GM23338 (cell line): ENCODE measurements around the gene MYO1D. TPM values are rescaled to one million over a fixed set of nuclear protein-coding genes. Genes with fewer than 3 reads are reported as not detected.

Experiments
- ATAC-seq: fragments of 200-7000 bp; cut with Tn5 transposase; 3 replicates; pipeline ENCODE4 v1.9.1; 2020
- DNase-seq: peaks from one replicate; pipeline ENCODE4 v3.0.0-alpha.2; 2015; ENCODE audit warnings: low spot score
- H2AFZ ChIP-seq: fragments of 200-600 bp; sonication (generic); 2 replicates; pipeline ENCODE4 v1.8.0; 2016; ENCODE audit warnings: antibody characterized with exemption, mild to moderate bottlenecking, moderate library complexity
- H3F3A ChIP-seq: fragments of 200-600 bp; sonication (generic); replicated peaks from 2 replicates; pipeline ENCODE4 v1.8.0; 2017; ENCODE audit warnings: antibody characterized with exemption, mixed run types, low read depth
- H3K27ac ChIP-seq: fragments of 200-600 bp; sonication (generic); 2 replicates; pipeline ENCODE4 v1.6.1; 2016; ENCODE audit warnings: low read depth
- H3K27me3 ChIP-seq: fragments of 200-600 bp; sonication (generic); 2 replicates; pipeline ENCODE4 v1.8.0; 2016; ENCODE audit warnings: mild to moderate bottlenecking, mixed run types, moderate library complexity; ENCODE audit not compliant: insufficient read depth
- H3K36me3 ChIP-seq: fragments of 200-600 bp; sonication (generic); 2 replicates; pipeline ENCODE4 v1.8.0; 2016; ENCODE audit warnings: mild to moderate bottlenecking; ENCODE audit not compliant: insufficient read depth
- H3K4me1 ChIP-seq: fragments of 200-600 bp; sonication (generic); 2 replicates; pipeline ENCODE4 v1.8.0; 2016; ENCODE audit warnings: mild to moderate bottlenecking, moderate library complexity; ENCODE audit not compliant: insufficient read depth
- H3K4me2 ChIP-seq: fragments of 200-600 bp; sonication (generic); 2 replicates; pipeline ENCODE4 v1.7.1; 2017; ENCODE audit warnings: mixed run types
- H3K4me3 ChIP-seq: fragments of 200-600 bp; sonication (generic); 2 replicates; pipeline ENCODE4 v1.6.1; 2016; ENCODE audit warnings: mixed run types
- H3K79me2 ChIP-seq: fragments of 200-600 bp; sonication (generic); replicated peaks from 2 replicates; pipeline ENCODE4 v1.8.0; 2017; ENCODE audit warnings: mild to moderate bottlenecking; ENCODE audit not compliant: insufficient read depth
- H3K9me2 ChIP-seq: fragments of 200-600 bp; sonication (generic); 2 replicates; pipeline ENCODE4 v1.8.0; 2017; ENCODE audit not compliant: insufficient read depth
- H4K20me1 ChIP-seq: fragments of 200-600 bp; sonication (generic); replicated peaks from 2 replicates; pipeline ENCODE4 v1.8.0; 2017; ENCODE audit warnings: mild to moderate bottlenecking; ENCODE audit not compliant: insufficient read depth
- H3K27ac Mint-ChIP-seq: 2 replicates; pipeline ENCODE4 v1.8.0; 2020; ENCODE audit warnings: inconsistent platforms, mild to moderate bottlenecking, moderate library complexity, mixed read lengths
- H3K27me3 Mint-ChIP-seq: 3 replicates; pipeline ENCODE4 v1.8.0; 2022; ENCODE audit warnings: low read depth, mild to moderate bottlenecking, moderate library complexity, mixed read lengths, inconsistent platforms; ENCODE audit not compliant: insufficient read depth, poor library complexity
- H3K36me3 Mint-ChIP-seq: 3 replicates; pipeline ENCODE4 v1.8.0; 2021; ENCODE audit warnings: low read depth, mild to moderate bottlenecking, inconsistent platforms, moderate library complexity, mixed read lengths
- H3K4me1 Mint-ChIP-seq: 3 replicates; pipeline ENCODE4 v1.8.0; 2020; ENCODE audit warnings: mild to moderate bottlenecking, inconsistent platforms, mixed read lengths
- H3K4me3 Mint-ChIP-seq: 3 replicates; pipeline ENCODE4 v1.8.0; 2021; ENCODE audit warnings: moderate library complexity, mild to moderate bottlenecking, inconsistent platforms, mixed read lengths
- H3K9me3 Mint-ChIP-seq: 3 replicates; pipeline ENCODE4 v1.8.0; 2020; ENCODE audit warnings: moderate library complexity, mild to moderate bottlenecking, inconsistent platforms, mixed read lengths
- EZH2 ChIP-seq: fragments of 200-600 bp; sonication (generic); IDR thresholded peaks from one replicate; pipeline ENCODE4 v1.8.0; 2017; ENCODE audit warnings: antibody characterized with exemption, mild to moderate bottlenecking, low read depth; ENCODE audit not compliant: unreplicated experiment
- POLR2AphosphoS5 ChIP-seq: IDR thresholded peaks from 2 replicates; pipeline ENCODE4 v1.6.1; 2016; ENCODE audit warnings: antibody characterized with exemption, low read depth
- REST ChIP-seq: IDR thresholded peaks from one replicate; pipeline ENCODE4 v1.6.1; 2018; ENCODE audit warnings: antibody characterized with exemption; ENCODE audit not compliant: unreplicated experiment
- STAT1 ChIP-seq: IDR thresholded peaks from one replicate; pipeline ENCODE4 v1.6.1; 2016; ENCODE audit warnings: antibody characterized with exemption; ENCODE audit not compliant: unreplicated experiment
- ZNF331 ChIP-seq: fragments of 250-450 bp; sonication (Bioruptor Pico); IDR thresholded peaks from 2 replicates; pipeline ENCODE4 v1.5.0; 2020; ENCODE audit warnings: low read depth, mild to moderate bottlenecking, moderate library complexity
- ZNF462 ChIP-seq: fragments of 250-450 bp; sonication (Bioruptor Pico); IDR thresholded peaks from 2 replicates; pipeline ENCODE4 v1.5.0; 2020; ENCODE audit warnings: mild to moderate bottlenecking, moderate library complexity
- polyA plus RNA-seq: library from polyadenylated mRNA; unstranded; fragments of >200 nt; fragmentation: Nextera tagmentation; extraction: Ambion mirVana; gene quantifications from 2 replicates; pipeline ENCODE4 v1.2.1, GENCODE V29; 2016
- total RNA-seq: library from RNA; depleted of rRNA; stranded (reverse); fragments of >200 nt; shearing (Covaris generic); gene quantifications from 2 replicates; pipeline ENCODE4 v1.2.3, GENCODE V29; 2014

Gene MYO1D
- total and polyA plus RNA-seq, 2 experiments from 2014 or later = 8.6 to 28.6 TPM

- Histone ChIP-seq H3K4me3 (no peak overlapping the region), H3K4me1 (no peaks in the 10 kb centered on the region)
Observed at GRCh38 chr17:32701871-32702270, 175.1 kb downstream of the MYO1D start.

More at GRCh38 chr17:32701871-32702270, 175.1 kb downstream of the MYO1D start:
- no peaks in the 10 kb centered on the region for H3K79me2 ChIP-seq
- no peak for ATAC-seq
- TF ChIP-seq ZNF331 = no peak
- TF ChIP-seq REST = no peak
- no peak for TF ChIP-seq STAT1
- TF ChIP-seq ZNF462 (CRISPR knock-in tag) = no peak
- no peak for TF ChIP-seq EZH2
- TF ChIP-seq POLR2AphosphoS5 = no peak
- no peaks in the 10 kb centered on the region for H3K36me3 ChIP-seq
- no peaks in the 10 kb centered on the region for H3K27me3 Mint-ChIP-seq
- H3K27me3 ChIP-seq = no peaks in the 10 kb centered on the region
- peaks cover 5% of the 10 kb centered on the region; the same call in 1 of the 3 replicates for H3K9me3 Mint-ChIP-seq
- peaks cover 8% of the 10 kb centered on the region; the same call in 1 of the 3 replicates for H3K36me3 Mint-ChIP-seq
- H3K4me2 ChIP-seq = no peak overlapping the region
- DNase-seq = no peak
- H3K9me2 ChIP-seq = peaks cover 4% of the 10 kb centered on the region; the same call in 1 of the 2 replicates
- no peak overlapping the region for H3K4me3 Mint-ChIP-seq
- H4K20me1 ChIP-seq = no peaks in the 10 kb centered on the region
- no peak overlapping the region for H3K27ac Mint-ChIP-seq
- H2AFZ ChIP-seq = no peak overlapping the region
- no peaks in the 10 kb centered on the region for H3K4me1 Mint-ChIP-seq
- H3F3A ChIP-seq = no peaks in the 10 kb centered on the region
- H3K27ac ChIP-seq = no peak overlapping the region
